Kidney (tissue), 14 donors: ENCODE data around the gene MYCBP2. TPM values are rescaled to one million over a fixed set of nuclear protein-coding genes. Genes with fewer than 3 reads are reported as not detected.
"Not testable (repeated sequence)": the region's sequence is repeated elsewhere in the genome, so short reads cannot be mapped to it uniquely, and the experiment has no call there.

ENCODE experiments used
- DNase-seq, 5 donors: peaks; one replicate each; pipeline ENCODE4 v3.0.0-alpha.2; 2013 to 2020
- FAIRE-seq: peaks from 2 replicates; lab custom pipeline; 2012; peaks lifted over from hg19 to GRCh38; lab: Jason Lieb, UNC
- H3K27ac ChIP-seq, 2 donors: one replicate each; pipeline ENCODE4 v1.7.0; 2013; ENCODE audit warnings: low read depth in 2 of 2, low read length in 2 of 2, inconsistent platforms in 1 of 2
- H3K27me3 ChIP-seq: one replicate; pipeline ENCODE4 v1.7.1; 2013; ENCODE audit warnings: low read length, inconsistent platforms; ENCODE audit not compliant: control insufficient read depth, insufficient read depth
- H3K36me3 ChIP-seq, 3 donors: one replicate each; pipeline versions ENCODE4 v1.7.0 to v1.7.1; 2013; ENCODE audit warnings: low read length in 3 of 3, control low read depth in 1 of 3, inconsistent platforms in 1 of 3; ENCODE audit not compliant: insufficient read depth in 3 of 3, control insufficient read depth in 2 of 3
- H3K4me1 ChIP-seq, 3 donors: one replicate each; pipeline versions ENCODE4 v1.7.0 to v1.7.1; 2013; ENCODE audit warnings: low read length in 3 of 3, inconsistent platforms in 1 of 3, low read depth in 1 of 3; ENCODE audit not compliant: control insufficient read depth in 2 of 3, insufficient read depth in 2 of 3
- H3K4me3 ChIP-seq, 3 donors: one replicate each; pipeline versions ENCODE4 v1.7.0 to v1.8.1; 2013; ENCODE audit warnings: low read length in 3 of 3, control low read depth in 1 of 3, inconsistent platforms in 1 of 3
- H3K9ac ChIP-seq, 3 donors: one replicate each; pipeline versions ENCODE4 v1.7.0 to v1.7.1; 2013; ENCODE audit warnings: low read length in 3 of 3, control low read depth in 1 of 3, inconsistent platforms in 1 of 3
- H3K9me3 ChIP-seq, 3 donors: one replicate each; pipeline versions ENCODE4 v1.7.0 to v1.7.1; 2013; ENCODE audit warnings: low read length in 3 of 3, control low read depth in 1 of 3, inconsistent platforms in 1 of 3; ENCODE audit not compliant: control insufficient read depth in 2 of 3, insufficient read depth in 1 of 3
- intact Hi-C: fragments of 100-400 bp; cut with DNase I; formaldehyde crosslinking; loops from one replicate; pipeline ENCODE4 v1.11.1; 2022
- polyA plus RNA-seq: library from polyadenylated mRNA; stranded (reverse); fragments of 350-450 nt; fragmentation: Illumina TruSeq; extraction: RNeasy Lipid Tissue Mini Kit (QIAGEN cat#74804); gene quantifications from one replicate; pipeline ENCODE4 v1.2.3, GENCODE V29; 2014; ENCODE audit warnings: low read depth, low replicate concordance; ENCODE audit not compliant: insufficient read depth
- total RNA-seq: library from RNA; stranded (reverse); fragmentation: NEBNext Ultra II Directional; extraction: Animal tissue kit (Norgen Biotek cat#: 25700); gene quantifications from one replicate; pipeline ENCODE4 v1.2.1, GENCODE V29; 2021
- TF ChIP-seq, protein P1 (sequence below): IDR thresholded peaks from 3 replicates; pipeline ENCODE4 v1.5.1; 2012; ENCODE audit warnings: mild to moderate bottlenecking, moderate library complexity, borderline replicate concordance; ENCODE audit not compliant: insufficient read depth; ENCODE audit errors: extremely low read depth
- donor health status: control.
- donor health status: control.
- donor health status: control.
- donor health status: control.
- donor health status: control.
- donor health status: DM: yes; HTN: yes; CAD: no.
- donor health status: Normal renal cell carcinoma (clear cell type).

MYCBP2 gene
- total and polyA plus RNA-seq, 2 donors from 2014 or later = 14.5 to 96.4 TPM

DNA sequence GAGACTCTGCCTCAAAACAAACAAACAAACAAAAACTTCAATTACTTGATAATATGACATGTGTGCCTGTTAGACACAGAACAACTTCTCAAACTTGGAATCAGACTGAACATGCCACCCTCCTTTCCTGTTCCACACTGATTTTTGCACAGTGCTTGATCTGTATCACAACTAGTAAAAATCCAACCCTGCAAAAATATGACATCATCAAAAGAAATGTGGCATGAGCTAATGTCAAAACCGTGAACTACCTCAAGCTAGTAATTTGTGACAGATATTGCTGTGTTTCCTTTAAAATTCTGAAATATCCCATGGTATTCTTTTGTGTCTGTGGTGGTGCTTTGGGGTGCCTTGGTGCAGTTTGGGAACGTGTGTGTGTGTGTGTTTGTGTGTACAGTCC is 8.2 kb downstream of the MYCBP2 start:
- no peak for FAIRE-seq
- no peaks in the 10 kb centered on the region for H3K36me3 ChIP-seq
- no peaks in the 10 kb centered on the region for H3K9me3 ChIP-seq
- TF ChIP-seq, protein P1, sequence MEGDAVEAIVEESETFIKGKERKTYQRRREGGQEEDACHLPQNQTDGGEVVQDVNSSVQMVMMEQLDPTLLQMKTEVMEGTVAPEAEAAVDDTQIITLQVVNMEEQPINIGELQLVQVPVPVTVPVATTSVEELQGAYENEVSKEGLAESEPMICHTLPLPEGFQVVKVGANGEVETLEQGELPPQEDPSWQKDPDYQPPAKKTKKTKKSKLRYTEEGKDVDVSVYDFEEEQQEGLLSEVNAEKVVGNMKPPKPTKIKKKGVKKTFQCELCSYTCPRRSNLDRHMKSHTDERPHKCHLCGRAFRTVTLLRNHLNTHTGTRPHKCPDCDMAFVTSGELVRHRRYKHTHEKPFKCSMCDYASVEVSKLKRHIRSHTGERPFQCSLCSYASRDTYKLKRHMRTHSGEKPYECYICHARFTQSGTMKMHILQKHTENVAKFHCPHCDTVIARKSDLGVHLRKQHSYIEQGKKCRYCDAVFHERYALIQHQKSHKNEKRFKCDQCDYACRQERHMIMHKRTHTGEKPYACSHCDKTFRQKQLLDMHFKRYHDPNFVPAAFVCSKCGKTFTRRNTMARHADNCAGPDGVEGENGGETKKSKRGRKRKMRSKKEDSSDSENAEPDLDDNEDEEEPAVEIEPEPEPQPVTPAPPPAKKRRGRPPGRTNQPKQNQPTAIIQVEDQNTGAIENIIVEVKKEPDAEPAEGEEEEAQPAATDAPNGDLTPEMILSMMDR = no peak
- no peak for DNase-seq
- H3K4me1 ChIP-seq = peaks cover 0 to 7% (median 0%) of the 10 kb centered on the region in 3 donors
- H3K4me3 ChIP-seq = no peak overlapping the region
- no peak overlapping the region for H3K9ac ChIP-seq
- H3K27me3 ChIP-seq = no peaks in the 10 kb centered on the region
- intact Hi-C loops = no loop called here
- no peak overlapping the region for H3K27ac ChIP-seq

DNA sequence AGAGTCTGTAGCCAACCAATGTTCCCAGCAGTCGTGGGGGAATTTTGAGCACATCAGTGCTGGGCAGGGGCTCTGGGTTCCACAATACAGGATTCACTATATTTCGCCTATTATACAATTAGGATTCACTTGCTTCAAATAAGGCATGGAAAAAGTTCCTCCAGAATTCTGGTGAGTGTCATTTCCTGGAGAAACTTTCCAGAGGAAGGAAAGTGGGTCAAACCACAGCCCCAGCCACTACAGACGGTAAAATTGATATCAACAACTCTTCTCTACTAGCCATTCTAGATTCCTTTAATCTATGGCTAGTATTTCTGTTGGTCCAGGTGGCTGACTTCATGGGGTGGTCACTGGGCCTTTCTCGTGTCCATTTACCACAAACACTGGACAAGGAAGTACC is 10.5 kb downstream of the MYCBP2 start:
- Histone ChIP-seq H3K36me3 (no peaks in the 10 kb centered on the region), H3K4me1 (peaks cover 0 to 3% (median 0%) of the 10 kb centered on the region in 3 donors), H3K9me3 (no peaks in the 10 kb centered on the region), H3K4me3 (no peak overlapping the region), H3K9ac (no peak overlapping the region), H3K27ac (no peak overlapping the region), H3K27me3 (no peaks in the 10 kb centered on the region)
- intact Hi-C loops = no loop called here
- TF ChIP-seq, protein P1 = no peak
- no peak for DNase-seq
- no peak for FAIRE-seq

DNA sequence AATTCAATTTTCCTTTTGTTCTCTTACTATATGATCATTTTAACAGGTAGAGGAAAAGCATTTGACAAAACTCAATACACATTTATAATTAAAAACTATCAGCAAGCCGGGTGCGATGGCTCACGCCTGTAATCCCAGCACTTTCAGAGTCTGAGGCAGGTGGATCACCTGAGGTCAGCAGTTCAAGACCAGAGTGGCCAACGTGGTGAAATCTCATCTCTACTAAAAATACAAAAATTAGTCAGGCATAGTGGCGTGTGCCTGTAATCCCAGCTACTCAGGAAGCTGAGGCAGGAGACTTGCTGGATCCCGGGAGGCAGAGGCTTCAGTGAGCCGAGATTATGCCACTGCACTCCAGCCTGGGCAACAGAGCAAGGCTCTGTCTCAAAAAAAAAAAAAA is 11.4 kb downstream of the MYCBP2 start:
- H3K27ac ChIP-seq, FAIRE-seq, intact Hi-C loops, H3K4me3 ChIP-seq, DNase-seq, H3K9ac ChIP-seq, H3K4me1 ChIP-seq, H3K9me3 ChIP-seq, H3K36me3 ChIP-seq, H3K27me3 ChIP-seq: not testable (repeated sequence)

DNA sequence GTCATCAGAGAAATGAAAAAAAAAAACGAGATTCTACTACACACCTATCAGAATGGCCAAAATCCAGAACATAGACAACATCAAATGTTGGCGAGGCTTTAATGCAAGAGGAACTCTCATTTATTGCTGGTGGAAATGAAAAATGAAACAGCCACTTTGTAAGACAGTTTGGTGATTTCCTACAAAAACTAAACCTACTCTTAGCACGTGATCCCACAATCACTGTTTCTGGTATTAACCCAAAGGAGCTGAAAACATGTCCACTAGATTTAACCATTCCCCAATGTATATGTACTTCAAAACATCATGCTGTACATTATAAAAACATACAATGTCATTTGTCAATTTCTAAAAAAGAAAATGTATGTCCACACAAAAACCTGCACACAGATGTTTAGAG is 13.0 kb downstream of the MYCBP2 start:
- no peak overlapping the region for H3K27ac ChIP-seq
- H3K9me3 ChIP-seq = no peaks in the 10 kb centered on the region
- H3K4me3 ChIP-seq = no peak overlapping the region
- H3K27me3 ChIP-seq = no peaks in the 10 kb centered on the region
- no peak overlapping the region for H3K9ac ChIP-seq
- DNase-seq (no peak), FAIRE-seq (no peak)
- TF ChIP-seq, protein P1 = no peak
- peaks cover 0 to 3% (median 2%) of the 10 kb centered on the region in 3 donors for H3K4me1 ChIP-seq
- H3K36me3 ChIP-seq = no peaks in the 10 kb centered on the region
- intact Hi-C loops = no loop called here
